ENCODE data around the gene XIST.
"Not testable (repeated sequence)": the region's sequence is repeated elsewhere in the genome, so short reads cannot be mapped to it uniquely, and the experiment has no call there.

- not testable (repeated sequence) for TF ChIP-seq POLR2A, CTCF (IDR thresholded peaks at IDR 0.05)
Observed at GRCh38 chrX:73819864-73820558, 32.5 kb downstream of the XIST start.
